Measurements from ENCODE around the gene RPL15.

RPL15 gene

GRCh38 chr3:23894254-23895061, 22.5 kb upstream of the RPL15 start:
- Histone ChIP-seq H3K4me3 (no peak overlapping the region), H3K36me3 (peaks cover 15 to 35% (median 17%) of the 10 kb centered on the region in 3 donors), H3K9me3 (no peaks in the 10 kb centered on the region), H3K27ac (no peak overlapping the region), H3K27me3 (no peaks in the 10 kb centered on the region), H3K4me1 (no peaks in the 10 kb centered on the region)
- no peak for DNase-seq
- intact Hi-C loops (cut with DNase I; ENCODE audit: low total_unique reads) = loop anchor here (10.0 kb wide), 1 partner anchor 340 kb away; no protein-coding TSS in a partner anchor
- TF ChIP-seq CTCF (IDR thresholded peaks at IDR 0.05) = no peak

GRCh38 chr3:23895181-23895580, 21.8 kb upstream of the RPL15 start:
- H3K4me3 ChIP-seq = no peak overlapping the region
- H3K27me3 ChIP-seq = no peaks in the 10 kb centered on the region
- H3K4me1 ChIP-seq = no peaks in the 10 kb centered on the region
- intact Hi-C loops (cut with DNase I; ENCODE audit: low total_unique reads) = loop anchor here (10.0 kb wide), 1 partner anchor 340 kb away; no protein-coding TSS in a partner anchor
- peaks cover 21 to 42% (median 24%) of the 10 kb centered on the region in 3 donors for H3K36me3 ChIP-seq
- H3K27ac ChIP-seq = no peak overlapping the region
- no peak for DNase-seq
- H3K9me3 ChIP-seq = no peaks in the 10 kb centered on the region
- no peak for TF ChIP-seq CTCF (IDR thresholded peaks at IDR 0.05)

DNA sequence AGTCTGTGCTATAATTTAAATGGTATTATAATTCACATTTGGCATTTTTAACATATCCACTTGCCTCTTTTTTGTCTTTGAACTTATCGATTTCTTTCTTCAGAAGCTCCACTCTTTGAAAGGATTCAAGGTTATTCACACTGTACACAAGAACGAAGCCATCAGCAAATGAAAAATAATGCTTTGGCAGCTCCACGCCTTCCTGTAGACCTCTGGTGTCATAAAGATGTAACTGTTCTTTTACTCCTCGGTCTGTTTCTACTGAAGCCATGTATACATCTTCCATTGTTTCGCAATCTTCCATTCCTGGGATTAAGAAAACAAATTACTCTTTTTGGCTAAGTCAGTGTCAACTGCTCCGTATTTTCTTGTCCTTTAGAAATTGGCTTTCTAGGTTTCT, 16.2 kb upstream of the RPL15 start:
- TF ChIP-seq CTCF (IDR thresholded peaks at IDR 0.05) = no peak

DNA sequence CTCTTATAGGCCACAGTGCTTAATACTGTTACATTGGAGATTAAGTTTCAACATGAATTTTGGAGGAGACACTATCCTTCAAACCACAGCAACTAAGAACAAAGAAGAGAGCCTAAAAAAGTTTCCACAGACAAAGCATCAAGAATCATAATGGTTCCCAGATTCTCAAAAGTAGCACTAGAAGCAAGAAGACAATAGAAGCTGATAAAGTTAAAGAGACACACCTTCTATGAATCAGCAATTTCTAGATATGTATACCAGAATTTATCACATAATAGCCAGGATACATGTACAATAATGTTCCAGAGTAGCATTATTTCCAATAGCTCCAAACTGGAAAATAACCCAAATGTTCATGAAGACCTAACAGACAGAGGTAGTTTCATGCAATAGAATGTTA, 12.4 kb upstream of the RPL15 start:
- TF ChIP-seq CTCF (IDR thresholded peaks at IDR 0.05) = no peak
- Histone ChIP-seq H3K4me1 (no peaks in the 10 kb centered on the region), H3K27me3 (no peaks in the 10 kb centered on the region), H3K36me3 (peaks cover 34 to 61% (median 45%) of the 10 kb centered on the region in 3 donors), H3K9me3 (no peaks in the 10 kb centered on the region), H3K4me3 (no peak overlapping the region), H3K27ac (no peak overlapping the region)
- intact Hi-C loops (cut with DNase I; ENCODE audit: low total_unique reads) = no loop called here
- DNase-seq = no peak

More for the DNA sequence above, 16.2 kb upstream of the RPL15 start:
- Histone ChIP-seq H3K4me3 (no peak overlapping the region), H3K27ac (no peak overlapping the region), H3K27me3 (no peaks in the 10 kb centered on the region), H3K36me3 (peaks cover 23 to 60% (median 42%) of the 10 kb centered on the region in 3 donors), H3K9me3 (no peaks in the 10 kb centered on the region), H3K4me1 (no peaks in the 10 kb centered on the region)
- intact Hi-C loops (cut with DNase I; ENCODE audit: low total_unique reads) = no loop called here
- DNase-seq = no peak

- no peaks in the 10 kb centered on the region for H3K27me3 ChIP-seq
- peaks cover 31 to 42% (median 35%) of the 10 kb centered on the region in 3 donors for H3K36me3 ChIP-seq
- peaks cover 0 to 5% (median 0%) of the 10 kb centered on the region in 4 donors for H3K4me1 ChIP-seq
- H3K9me3 ChIP-seq = no peaks in the 10 kb centered on the region
- H3K27ac ChIP-seq = no peak overlapping the region
- no peak for TF ChIP-seq CTCF (IDR thresholded peaks at IDR 0.05)
- no peak overlapping the region for H3K4me3 ChIP-seq
- DNase-seq = no peak
- intact Hi-C loops (cut with DNase I; ENCODE audit: low total_unique reads) = no loop called here
Observed at GRCh38 chr3:23909341-23909740, 7.6 kb upstream of the RPL15 start.

Data from tibial artery (tissue), 4 donors.